ENCODE data around the gene AKR1C4. TPM values are rescaled to one million over a fixed set of nuclear protein-coding genes. Genes with fewer than 3 reads are reported as not detected.
"Not testable (repeated sequence)": the region's sequence is repeated elsewhere in the genome, so short reads cannot be mapped to it uniquely, and the experiment has no call there.

AKR1C4 gene
- total RNA-seq, 3 donors from 2014 or later: not detected

GRCh38 chr10:5188358-5188757 lies 8.3 kb upstream of the AKR1C4 start:
- ATAC-seq: no peak
- no peak for DNase-seq
- intact Hi-C loops (cut with DNase I, micrococcal nuclease): no loop called here

GRCh38 chr10:5194431-5194830 lies 2.2 kb upstream of the AKR1C4 start:
- TF ChIP-seq CTCF (IDR thresholded peaks at IDR 0.05): no peak
- Histone ChIP-seq H3K9me3 (no peaks in the 10 kb centered on the region), H3K4me3 (no peak overlapping the region), H3K36me3 (ENCODE audit: low read depth) (no peaks in the 10 kb centered on the region), H3K4me1 (ENCODE audit: low read depth) (no peaks in the 10 kb centered on the region)
- no peak for DNase-seq
- intact Hi-C loops (cut with DNase I, micrococcal nuclease): no loop called here
- ATAC-seq: no peak

More at GRCh38 chr10:5188358-5188757, 8.3 kb upstream of the AKR1C4 start:
- Histone ChIP-seq H3K36me3 (ENCODE audit: low read depth) (no peaks in the 10 kb centered on the region), H3K9me3 (no peaks in the 10 kb centered on the region), H3K4me1 (ENCODE audit: low read depth) (no peaks in the 10 kb centered on the region), H3K4me3 (no peak overlapping the region)
- TF ChIP-seq CTCF (IDR thresholded peaks at IDR 0.05): no peak

- TF ChIP-seq CTCF (IDR thresholded peaks at IDR 0.05): no peak
- Histone ChIP-seq H3K4me1 (ENCODE audit: low read depth) (no peaks in the 10 kb centered on the region), H3K4me3 (no peak overlapping the region), H3K9me3 (no peaks in the 10 kb centered on the region), H3K36me3 (ENCODE audit: low read depth) (no peaks in the 10 kb centered on the region)
- ATAC-seq: no peak
- no peak for DNase-seq
- intact Hi-C loops (cut with DNase I, micrococcal nuclease): no loop called here
Measured at GRCh38 chr10:5195727-5196374, 786 bp upstream of the AKR1C4 start.

- TF ChIP-seq CTCF (IDR thresholded peaks at IDR 0.05): no peak
- intact Hi-C loops (cut with DNase I, micrococcal nuclease): no loop called here
- H3K36me3 ChIP-seq (ENCODE audit: low read depth): no peaks in the 10 kb centered on the region
- no peak overlapping the region for H3K4me3 ChIP-seq
- DNase-seq (no peak), ATAC-seq (no peak)
- no peaks in the 10 kb centered on the region for H3K4me1 ChIP-seq (ENCODE audit: low read depth)
- no peaks in the 10 kb centered on the region for H3K9me3 ChIP-seq
Measured at GRCh38 chr10:5198386-5198785, 1.7 kb downstream of the AKR1C4 start.

- DNase-seq (peak in 1 of 3 donors; percentile 8), ATAC-seq (no peak)
- no peaks in the 10 kb centered on the region for H3K4me1 ChIP-seq (ENCODE audit: low read depth)
- no peaks in the 10 kb centered on the region for H3K9me3 ChIP-seq
- no peak for TF ChIP-seq CTCF (IDR thresholded peaks at IDR 0.05)
- H3K36me3 ChIP-seq (ENCODE audit: low read depth): no peaks in the 10 kb centered on the region
- intact Hi-C loops (cut with DNase I, micrococcal nuclease): no loop called here
- no peak overlapping the region for H3K4me3 ChIP-seq
Measured at GRCh38 chr10:5199398-5199797, 2.8 kb downstream of the AKR1C4 start.

- no peak for TF ChIP-seq CTCF (IDR thresholded peaks at IDR 0.05)
- no peak for ATAC-seq
Measured at GRCh38 chr10:5206799-5207198, 10.2 kb downstream of the AKR1C4 start.

GRCh38 chr10:5209776-5210175 lies 13.1 kb downstream of the AKR1C4 start:
- DNase-seq; H3K9me3 ChIP-seq; H3K36me3 ChIP-seq (ENCODE audit: low read depth); H3K4me3 ChIP-seq; H3K4me1 ChIP-seq (ENCODE audit: low read depth); intact Hi-C loops (cut with DNase I, micrococcal nuclease); ATAC-seq: not testable (repeated sequence)

More at GRCh38 chr10:5206799-5207198, 10.2 kb downstream of the AKR1C4 start:
- Histone ChIP-seq H3K9me3 (no peaks in the 10 kb centered on the region), H3K4me3 (no peak overlapping the region), H3K36me3 (ENCODE audit: low read depth) (no peaks in the 10 kb centered on the region), H3K4me1 (ENCODE audit: low read depth) (no peaks in the 10 kb centered on the region)
- DNase-seq: no peak
- intact Hi-C loops (cut with DNase I, micrococcal nuclease): no loop called here

GRCh38 chr10:5210261-5210660 lies 13.6 kb downstream of the AKR1C4 start:
- H3K4me3 ChIP-seq; H3K36me3 ChIP-seq (ENCODE audit: low read depth); H3K9me3 ChIP-seq; H3K4me1 ChIP-seq (ENCODE audit: low read depth); intact Hi-C loops (cut with DNase I, micrococcal nuclease); ATAC-seq; DNase-seq: not testable (repeated sequence)

All from mucosa of descending colon (tissue), 3 donors.